Prostate gland (tissue), 2 donors: ENCODE measurements around the gene TBC1D21. TPM values are rescaled to one million over a fixed set of nuclear protein-coding genes. Genes with fewer than 3 reads are reported as not detected.

Source experiments
- DNase-seq: peaks from one replicate; pipeline ENCODE4 v3.0.0-alpha.2; 2019; ENCODE audit warnings: low spot score
- H3K27ac ChIP-seq, 2 donors: fragments of 200-600 bp; sonication (generic); 2 replicates each; pipeline ENCODE4 v1.5.1; 2017 to 2019
- H3K27me3 ChIP-seq: fragments of 200-600 bp; sonication (generic); replicated peaks from 2 replicates; pipeline ENCODE4 v1.5.1; 2019; ENCODE audit not compliant: insufficient read depth
- H3K36me3 ChIP-seq, 2 donors: fragments of 200-600 bp; sonication (generic); 1 replicate in 1 of 2; 2 replicates in 1 of 2; pipeline versions ENCODE4 v1.5.1 to v1.8.1; 2017 to 2019
- H3K4me1 ChIP-seq: fragments of 200-600 bp; sonication (generic); replicated peaks from 2 replicates; pipeline ENCODE4 v1.5.1; 2019
- H3K4me3 ChIP-seq, 2 donors: fragments of 200-600 bp; sonication (generic); 2 replicates each; pipeline ENCODE4 v1.5.1; 2017 to 2019
- H3K9me3 ChIP-seq: fragments of 200-600 bp; sonication (generic); 2 replicates; pipeline ENCODE4 v1.5.1; 2017
- POLR2A ChIP-seq: fragments of 450-650 bp; IDR thresholded peaks from one replicate; pipeline ENCODE4 v1.6.1; 2016; ENCODE audit warnings: antibody characterized with exemption, mild to moderate bottlenecking
- POLR2AphosphoS5 ChIP-seq: sonication (generic); formaldehyde crosslinking; IDR thresholded peaks from one replicate; pipeline ENCODE4 v1.6.1; 2017; ENCODE audit warnings: antibody characterized with exemption
- WGBS: methylation state at CpG from one replicate; pipeline ENCODE4 v1.1.5; 2018; 5-methylcytosine and 5-hydroxymethylcytosine counted together
- intact Hi-C: fragments of 100-400 bp; cut with DNase I; formaldehyde crosslinking; loops from one replicate; pipeline ENCODE4 v1.14.2; 2022
- total RNA-seq, 2 donors: library from RNA; depleted of rRNA; stranded (reverse); fragments of >200 nt; gene quantifications; one replicate each; pipeline ENCODE4 v1.1.0, GENCODE V29; 2016
- TF ChIP-seq, protein P1 (sequence below), 4 experiments: fragments of 200-600 bp in 2 of 4; fragments of 450-650 bp in 2 of 4; sonication (generic) in 2 of 4; IDR thresholded peaks; 1 replicate in 3 of 4; 2 replicates in 1 of 4; pipeline ENCODE4 v1.5.1; 2016 to 2019; ENCODE audit warnings: antibody characterized with exemption in 4 of 4, mild to moderate bottlenecking in 2 of 4, moderate library complexity in 2 of 4

TBC1D21 gene
- total RNA-seq, 2 donors from 2014 or later = 1.4 TPM; not detected in 1

DNA sequence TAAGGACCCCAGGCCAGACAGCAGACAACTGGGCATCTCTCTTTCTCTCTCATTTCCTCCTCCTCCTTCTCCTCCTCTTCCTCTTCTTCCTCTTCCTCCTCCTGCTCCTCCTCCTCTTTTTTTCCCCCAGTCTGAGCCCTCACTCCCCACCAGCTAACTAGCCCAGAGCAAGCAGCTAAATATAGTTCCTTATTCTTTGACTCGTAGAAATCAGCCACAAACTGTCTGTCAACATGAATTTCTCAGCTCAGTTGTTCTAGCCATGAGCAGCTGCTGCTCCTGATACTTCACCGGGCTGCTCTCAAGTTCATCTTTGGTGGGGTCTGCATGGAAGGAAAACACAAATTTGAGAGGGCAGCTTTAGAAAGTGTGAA, 33.7 kb downstream of the TBC1D21 start:
- Histone ChIP-seq H3K9me3 (no peaks in the 10 kb centered on the region), H3K27me3 (no peaks in the 10 kb centered on the region), H3K27ac (no peak overlapping the region), H3K36me3 (no peaks in the 10 kb centered on the region), H3K4me1 (no peaks in the 10 kb centered on the region), H3K4me3 (no peak overlapping the region)
- DNase-seq = no peak
- 86% methylated on average over 2 of the region's 2 CpGs for WGBS
- intact Hi-C loops = loop anchor here (5.0 kb wide), 2 partner anchors 35 to 200 kb away; partner anchors contain the start of gene TBC1D21
- TF ChIP-seq, protein P1, sequence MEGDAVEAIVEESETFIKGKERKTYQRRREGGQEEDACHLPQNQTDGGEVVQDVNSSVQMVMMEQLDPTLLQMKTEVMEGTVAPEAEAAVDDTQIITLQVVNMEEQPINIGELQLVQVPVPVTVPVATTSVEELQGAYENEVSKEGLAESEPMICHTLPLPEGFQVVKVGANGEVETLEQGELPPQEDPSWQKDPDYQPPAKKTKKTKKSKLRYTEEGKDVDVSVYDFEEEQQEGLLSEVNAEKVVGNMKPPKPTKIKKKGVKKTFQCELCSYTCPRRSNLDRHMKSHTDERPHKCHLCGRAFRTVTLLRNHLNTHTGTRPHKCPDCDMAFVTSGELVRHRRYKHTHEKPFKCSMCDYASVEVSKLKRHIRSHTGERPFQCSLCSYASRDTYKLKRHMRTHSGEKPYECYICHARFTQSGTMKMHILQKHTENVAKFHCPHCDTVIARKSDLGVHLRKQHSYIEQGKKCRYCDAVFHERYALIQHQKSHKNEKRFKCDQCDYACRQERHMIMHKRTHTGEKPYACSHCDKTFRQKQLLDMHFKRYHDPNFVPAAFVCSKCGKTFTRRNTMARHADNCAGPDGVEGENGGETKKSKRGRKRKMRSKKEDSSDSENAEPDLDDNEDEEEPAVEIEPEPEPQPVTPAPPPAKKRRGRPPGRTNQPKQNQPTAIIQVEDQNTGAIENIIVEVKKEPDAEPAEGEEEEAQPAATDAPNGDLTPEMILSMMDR (IDR thresholded peaks at IDR 0.05) = no peak
- TF ChIP-seq POLR2AphosphoS5 (no peak), POLR2A (no peak)

DNA sequence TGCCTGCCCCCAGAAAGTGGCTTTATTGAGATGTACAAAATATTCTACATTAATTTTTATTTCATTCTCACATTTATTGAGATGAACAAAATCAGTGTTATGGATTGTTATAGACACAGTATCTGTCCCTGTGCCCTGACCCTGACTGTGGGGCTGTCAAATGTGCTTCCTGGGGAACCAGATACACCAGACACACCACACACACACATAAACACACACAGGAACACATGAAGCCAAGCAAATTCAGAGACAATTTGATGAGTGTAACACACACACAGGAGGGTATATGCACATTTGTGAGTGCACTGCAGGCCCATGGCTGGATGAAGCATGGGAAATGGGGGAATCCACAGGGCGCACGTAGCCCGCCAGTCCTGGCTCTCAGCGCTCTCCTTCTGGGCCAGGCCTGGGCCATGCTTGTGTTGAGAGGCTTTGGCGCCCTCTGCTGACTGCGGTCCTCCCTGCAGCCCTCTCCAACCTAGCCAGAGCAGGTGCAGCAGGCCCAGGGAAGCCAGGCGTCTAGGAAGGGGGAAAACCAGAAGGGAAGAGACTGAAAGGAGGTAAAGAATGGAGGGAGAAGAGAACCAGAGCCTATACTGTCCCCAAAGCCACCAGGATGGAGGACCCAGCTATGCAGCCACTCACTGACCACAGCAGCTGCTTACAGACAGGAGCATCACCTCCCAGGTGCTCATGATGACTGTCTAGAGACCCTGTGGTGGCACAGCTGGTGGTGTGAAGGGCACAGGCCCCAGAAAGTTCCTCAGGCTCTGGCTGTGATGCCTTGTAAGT, 34.9 kb downstream of the TBC1D21 start:
- Histone ChIP-seq H3K27me3 (no peaks in the 10 kb centered on the region), H3K4me1 (no peaks in the 10 kb centered on the region), H3K27ac (no peak overlapping the region), H3K4me3 (no peak overlapping the region), H3K9me3 (no peaks in the 10 kb centered on the region), H3K36me3 (no peaks in the 10 kb centered on the region)
- peak; percentile 70 for DNase-seq
- TF ChIP-seq, protein P1 (IDR thresholded peaks at IDR 0.05) = peak; percentile 66 to 91 (median 78)
- TF ChIP-seq POLR2AphosphoS5 = no peak
- WGBS = 7% methylated on average over 7 of the region's 7 CpGs
- intact Hi-C loops = loop anchor here (5.0 kb wide), 2 partner anchors 36 to 201 kb away; partner anchors contain the start of gene TBC1D21

DNA sequence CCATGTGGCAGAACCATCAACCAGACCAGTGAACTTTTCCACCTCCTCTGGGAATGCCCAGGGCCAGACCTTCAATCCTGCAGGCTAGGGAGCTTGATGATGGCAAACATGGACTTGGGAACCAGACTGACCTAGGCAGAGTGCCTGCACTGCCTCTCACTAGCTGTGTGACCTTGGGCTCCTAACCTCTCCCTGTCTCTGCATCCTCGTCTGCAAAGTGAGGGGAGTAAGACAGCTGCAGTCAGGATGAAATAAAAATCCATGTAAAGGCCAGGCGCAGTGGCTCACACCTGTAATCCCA, 35.4 kb downstream of the TBC1D21 start:
- WGBS = 100% methylated on average over 2 of the region's 2 CpGs
- Histone ChIP-seq H3K27me3 (no peaks in the 10 kb centered on the region), H3K36me3 (no peaks in the 10 kb centered on the region), H3K9me3 (no peaks in the 10 kb centered on the region), H3K4me1 (no peaks in the 10 kb centered on the region), H3K4me3 (no peak overlapping the region), H3K27ac (no peak overlapping the region)
- DNase-seq = no peak
- no peak for TF ChIP-seq POLR2AphosphoS5
- no peak for TF ChIP-seq POLR2A
- TF ChIP-seq, protein P1 (IDR thresholded peaks at IDR 0.05) = no peak
- intact Hi-C loops = loop anchor here (5.0 kb wide), 2 partner anchors 36 to 201 kb away; partner anchors contain the start of gene TBC1D21

DNA sequence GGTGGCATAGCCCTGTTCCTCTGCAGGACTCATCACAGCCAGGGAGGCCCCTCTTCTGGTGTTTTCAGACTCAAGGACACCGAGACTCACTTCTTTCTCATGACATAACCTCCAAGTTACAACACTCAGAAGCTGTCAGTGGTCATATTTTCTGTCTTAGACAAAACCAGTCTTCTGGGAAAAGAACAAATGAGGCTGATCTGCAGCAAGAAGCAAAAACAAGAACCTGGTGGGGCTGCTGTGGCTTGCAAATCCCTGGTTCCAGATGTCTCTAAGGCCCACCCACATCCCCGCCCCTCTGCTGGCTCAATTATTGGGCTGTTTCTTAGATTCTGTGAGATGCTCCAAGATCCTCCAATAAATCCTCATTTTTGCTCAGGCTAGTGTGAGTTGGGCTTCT, 36.3 kb downstream of the TBC1D21 start:
- Histone ChIP-seq H3K4me3 (no peak overlapping the region), H3K27me3 (no peaks in the 10 kb centered on the region), H3K4me1 (no peaks in the 10 kb centered on the region), H3K9me3 (no peaks in the 10 kb centered on the region), H3K36me3 (no peaks in the 10 kb centered on the region), H3K27ac (no peak overlapping the region)
- 92% methylated on average over 2 of the region's 2 CpGs for WGBS
- intact Hi-C loops = loop anchor here (5.0 kb wide), 2 partner anchors 37 to 202 kb away; partner anchors contain the start of gene TBC1D21
- DNase-seq = no peak
- TF ChIP-seq POLR2AphosphoS5 (no peak), POLR2A (no peak)
- TF ChIP-seq, protein P1 (IDR thresholded peaks at IDR 0.05) = no peak
